ENCODE results near the gene SLC30A5.

SLC30A5 gene

DNA sequence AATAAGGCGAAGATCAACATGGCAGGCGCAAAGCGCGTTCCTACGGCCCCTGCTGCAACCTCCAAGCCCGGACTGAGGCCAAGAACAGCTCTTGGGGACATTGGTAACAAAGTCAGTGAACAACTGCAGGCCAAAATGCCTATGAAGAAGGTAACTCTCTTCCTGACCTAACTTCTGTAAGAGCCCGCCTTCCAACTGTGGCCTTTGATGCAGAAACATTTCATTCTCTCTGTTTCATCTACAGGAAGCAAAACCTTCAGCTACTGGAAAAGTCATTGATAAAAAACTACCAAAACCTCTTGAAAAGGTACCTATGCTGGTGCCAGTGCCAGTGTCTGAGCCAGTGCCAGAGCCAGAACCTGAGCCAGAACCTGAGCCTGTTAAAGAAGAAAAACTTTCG, 74.1 kb downstream of the SLC30A5 start:
- DNase-seq, result no peak

DNA sequence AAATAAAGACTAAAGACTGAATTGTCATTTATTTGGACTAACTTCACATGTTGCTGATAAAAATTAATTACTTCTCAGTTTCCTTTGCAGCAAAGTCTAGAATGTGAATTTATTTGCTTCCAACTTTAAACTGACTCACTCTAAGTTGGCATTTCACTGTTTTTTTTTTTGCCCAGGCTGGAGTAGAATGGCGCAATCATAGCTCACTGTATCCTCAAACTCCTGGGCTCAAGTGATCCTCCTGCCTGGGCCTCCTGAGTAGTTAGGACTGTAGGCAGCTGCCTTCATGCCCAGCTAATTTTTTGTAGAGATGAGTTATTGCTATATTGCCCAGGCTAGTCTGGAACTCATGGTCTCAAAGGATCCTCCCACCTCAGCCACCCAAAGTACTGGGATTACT, 76.7 kb downstream of the SLC30A5 start:
- DNase-seq, result no peak

DNA sequence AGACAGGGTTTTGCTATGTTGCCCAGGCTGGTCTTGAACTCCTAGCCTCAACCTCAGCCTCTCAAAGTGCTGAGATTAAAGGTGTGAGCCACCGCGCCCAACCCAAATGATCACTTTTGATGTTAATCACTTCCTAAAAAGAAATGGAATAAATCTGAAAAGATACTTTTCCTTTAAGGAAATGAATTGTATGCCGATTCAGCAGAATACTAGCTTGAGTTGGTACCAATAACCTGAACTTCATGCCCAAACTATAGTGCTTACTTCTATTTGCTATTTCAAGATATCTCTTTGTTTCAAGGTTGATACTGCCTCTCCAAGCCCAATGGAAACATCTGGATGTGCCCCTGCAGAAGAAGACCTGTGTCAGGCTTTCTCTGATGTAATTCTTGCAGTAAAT, 77.2 kb downstream of the SLC30A5 start:
- no peak for DNase-seq

All from C1 segment of cervical spinal cord (tissue), 14 donors.